ENCODE data around the gene STXBP4. TPM values are rescaled to one million over a fixed set of nuclear protein-coding genes. Genes with fewer than 3 reads are reported as not detected.

Gene STXBP4
- total RNA-seq, 1 donor from 2014 or later: 12.6 TPM

DNA sequence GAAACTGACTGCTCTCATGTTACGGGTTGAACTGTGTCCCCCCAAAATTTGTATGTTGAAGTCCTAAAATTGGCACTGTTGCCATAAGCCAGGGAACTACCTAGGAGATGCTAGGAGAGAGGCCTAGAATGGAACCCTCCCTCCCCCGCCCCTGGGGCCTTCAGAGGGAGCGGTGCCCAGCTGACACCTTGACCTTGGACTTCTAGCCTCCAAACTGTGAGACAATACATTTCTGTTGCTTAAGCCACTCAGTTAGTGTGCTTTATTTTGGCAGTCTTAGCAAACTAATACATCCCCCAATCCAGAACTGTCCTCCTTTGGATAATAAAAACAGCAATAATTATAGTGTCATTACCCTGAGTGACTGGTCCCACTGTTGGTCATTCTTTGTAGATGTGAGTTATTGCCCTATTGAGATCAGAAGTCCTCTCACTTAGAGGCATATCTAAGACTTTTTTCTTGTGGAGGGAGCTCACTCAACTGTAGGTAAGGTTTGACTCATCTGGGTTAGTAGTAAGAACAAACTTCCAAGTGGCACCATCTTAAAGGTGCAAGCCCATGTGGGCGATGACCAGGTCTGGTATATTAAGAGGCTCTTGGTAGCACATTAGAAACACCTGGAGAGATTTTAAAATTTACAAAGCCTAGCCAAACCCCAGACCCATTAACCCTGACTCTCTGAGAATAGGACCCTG lies 203.2 kb downstream of the STXBP4 start:
- Histone ChIP-seq H2AFZ (ENCODE audit: low read depth, low read length) (no peak overlapping the region), H3K27ac (ENCODE audit: low read depth, low read length) (no peak overlapping the region), H3K79me2 (ENCODE audit: insufficient read depth, low read length) (no peaks in the 10 kb centered on the region), H3K27me3 (ENCODE audit: insufficient read depth, low read length) (no peaks in the 10 kb centered on the region), H3K4me3 (ENCODE audit: insufficient read depth, low read depth, low read length) (no peak overlapping the region), H3K4me1 (ENCODE audit: insufficient read depth, low read length) (no peaks in the 10 kb centered on the region), H3K4me2 (ENCODE audit: low read length) (no peak overlapping the region), H3K9me3 (ENCODE audit: insufficient read depth, low read depth, low read length) (no peaks in the 10 kb centered on the region), H4K20me1 (ENCODE audit: insufficient read depth, low read length) (no peaks in the 10 kb centered on the region), H3K36me3 (ENCODE audit: insufficient read depth, low read length) (no peaks in the 10 kb centered on the region), H3K9ac (ENCODE audit: low read length) (no peak overlapping the region)
- no peaks in the 10 kb centered on the region for H3K27me3 Mint-ChIP-seq (ENCODE audit: low read depth, unreplicated experiment)
- H3K36me3 Mint-ChIP-seq (ENCODE audit: low read depth, unreplicated experiment): no peaks in the 10 kb centered on the region
- no peak overlapping the region for H3K27ac Mint-ChIP-seq (ENCODE audit: unreplicated experiment)
- H3K4me1 Mint-ChIP-seq (ENCODE audit: low read depth, unreplicated experiment): no peaks in the 10 kb centered on the region
- DNase-seq (ENCODE audit: low read depth): no peak
- FAIRE-seq: no peak
- H3K9me3 Mint-ChIP-seq (ENCODE audit: unreplicated experiment): no peaks in the 10 kb centered on the region
- TF ChIP-seq, protein P1, sequence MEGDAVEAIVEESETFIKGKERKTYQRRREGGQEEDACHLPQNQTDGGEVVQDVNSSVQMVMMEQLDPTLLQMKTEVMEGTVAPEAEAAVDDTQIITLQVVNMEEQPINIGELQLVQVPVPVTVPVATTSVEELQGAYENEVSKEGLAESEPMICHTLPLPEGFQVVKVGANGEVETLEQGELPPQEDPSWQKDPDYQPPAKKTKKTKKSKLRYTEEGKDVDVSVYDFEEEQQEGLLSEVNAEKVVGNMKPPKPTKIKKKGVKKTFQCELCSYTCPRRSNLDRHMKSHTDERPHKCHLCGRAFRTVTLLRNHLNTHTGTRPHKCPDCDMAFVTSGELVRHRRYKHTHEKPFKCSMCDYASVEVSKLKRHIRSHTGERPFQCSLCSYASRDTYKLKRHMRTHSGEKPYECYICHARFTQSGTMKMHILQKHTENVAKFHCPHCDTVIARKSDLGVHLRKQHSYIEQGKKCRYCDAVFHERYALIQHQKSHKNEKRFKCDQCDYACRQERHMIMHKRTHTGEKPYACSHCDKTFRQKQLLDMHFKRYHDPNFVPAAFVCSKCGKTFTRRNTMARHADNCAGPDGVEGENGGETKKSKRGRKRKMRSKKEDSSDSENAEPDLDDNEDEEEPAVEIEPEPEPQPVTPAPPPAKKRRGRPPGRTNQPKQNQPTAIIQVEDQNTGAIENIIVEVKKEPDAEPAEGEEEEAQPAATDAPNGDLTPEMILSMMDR (IDR thresholded peaks at IDR 0.05; ENCODE audit: insufficient read depth, low read depth, low read length): no peak
- TF ChIP-seq EZH2 (IDR thresholded peaks at IDR 0.05; ENCODE audit: insufficient read depth, low read length): no peak
- H3K4me3 Mint-ChIP-seq (ENCODE audit: unreplicated experiment): no peak overlapping the region

DNA sequence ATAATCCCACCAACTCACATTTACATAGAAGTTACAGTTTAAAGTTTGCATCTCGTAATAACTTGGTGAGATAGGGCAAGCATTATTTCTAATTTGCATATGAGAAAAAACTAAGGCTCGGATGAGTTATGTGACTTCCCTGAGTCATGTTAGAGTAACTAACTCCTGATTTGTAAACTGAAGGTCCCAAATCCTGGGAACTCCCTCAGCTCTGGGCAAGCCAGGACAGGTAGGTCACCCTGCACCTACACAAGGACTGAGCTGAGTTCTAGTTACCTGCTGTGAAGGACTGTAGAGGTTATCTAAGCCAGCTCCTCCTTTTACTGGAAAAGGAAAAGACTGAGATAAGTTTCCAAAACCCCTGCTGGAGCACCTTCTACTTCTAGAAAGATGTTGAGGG lies 204.0 kb downstream of the STXBP4 start:
- no peaks in the 10 kb centered on the region for H3K4me1 Mint-ChIP-seq (ENCODE audit: low read depth, unreplicated experiment)
- Histone ChIP-seq H2AFZ (ENCODE audit: low read depth, low read length) (no peak overlapping the region), H3K4me3 (ENCODE audit: insufficient read depth, low read depth, low read length) (no peak overlapping the region), H4K20me1 (ENCODE audit: insufficient read depth, low read length) (no peaks in the 10 kb centered on the region), H3K9ac (ENCODE audit: low read length) (no peak overlapping the region), H3K27me3 (ENCODE audit: insufficient read depth, low read length) (no peaks in the 10 kb centered on the region), H3K9me3 (ENCODE audit: insufficient read depth, low read depth, low read length) (no peaks in the 10 kb centered on the region), H3K27ac (ENCODE audit: low read depth, low read length) (no peak overlapping the region), H3K36me3 (ENCODE audit: insufficient read depth, low read length) (no peaks in the 10 kb centered on the region), H3K4me2 (ENCODE audit: low read length) (no peak overlapping the region), H3K4me1 (ENCODE audit: insufficient read depth, low read length) (no peaks in the 10 kb centered on the region), H3K79me2 (ENCODE audit: insufficient read depth, low read length) (no peaks in the 10 kb centered on the region)
- H3K9me3 Mint-ChIP-seq (ENCODE audit: unreplicated experiment): no peaks in the 10 kb centered on the region
- no peaks in the 10 kb centered on the region for H3K36me3 Mint-ChIP-seq (ENCODE audit: low read depth, unreplicated experiment)
- H3K4me3 Mint-ChIP-seq (ENCODE audit: unreplicated experiment): no peak overlapping the region
- TF ChIP-seq, protein P1 (IDR thresholded peaks at IDR 0.05; ENCODE audit: insufficient read depth, low read depth, low read length): no peak
- TF ChIP-seq EZH2 (IDR thresholded peaks at IDR 0.05; ENCODE audit: insufficient read depth, low read length): no peak
- FAIRE-seq: no peak
- H3K27me3 Mint-ChIP-seq (ENCODE audit: low read depth, unreplicated experiment): no peaks in the 10 kb centered on the region
- no peak overlapping the region for H3K27ac Mint-ChIP-seq (ENCODE audit: unreplicated experiment)
- no peak for DNase-seq (ENCODE audit: low read depth)

GRCh38 chr17:55174133-55174532 lies 205.6 kb downstream of the STXBP4 start:
- Mint-ChIP-seq H3K9me3 (ENCODE audit: unreplicated experiment) (no peaks in the 10 kb centered on the region), H3K4me3 (ENCODE audit: unreplicated experiment) (no peak overlapping the region), H3K27ac (ENCODE audit: unreplicated experiment) (no peak overlapping the region), H3K4me1 (ENCODE audit: low read depth, unreplicated experiment) (no peaks in the 10 kb centered on the region), H3K27me3 (ENCODE audit: low read depth, unreplicated experiment) (no peaks in the 10 kb centered on the region), H3K36me3 (ENCODE audit: low read depth, unreplicated experiment) (no peaks in the 10 kb centered on the region)
- no peak overlapping the region for H3K9ac ChIP-seq (ENCODE audit: low read length)
- TF ChIP-seq, protein P1 (IDR thresholded peaks at IDR 0.05; ENCODE audit: insufficient read depth, low read depth, low read length): no peak
- TF ChIP-seq EZH2 (IDR thresholded peaks at IDR 0.05; ENCODE audit: insufficient read depth, low read length): no peak
- FAIRE-seq (no peak), DNase-seq (ENCODE audit: low read depth) (no peak)
- H3K79me2 ChIP-seq (ENCODE audit: insufficient read depth, low read length): no peaks in the 10 kb centered on the region
- H3K4me1 ChIP-seq (ENCODE audit: insufficient read depth, low read length): no peaks in the 10 kb centered on the region
- no peaks in the 10 kb centered on the region for H3K27me3 ChIP-seq (ENCODE audit: insufficient read depth, low read length)
- no peak overlapping the region for H2AFZ ChIP-seq (ENCODE audit: low read depth, low read length)
- H3K36me3 ChIP-seq (ENCODE audit: insufficient read depth, low read length): no peaks in the 10 kb centered on the region
- no peak overlapping the region for H3K27ac ChIP-seq (ENCODE audit: low read depth, low read length)
- no peaks in the 10 kb centered on the region for H4K20me1 ChIP-seq (ENCODE audit: insufficient read depth, low read length)
- no peak overlapping the region for H3K4me2 ChIP-seq (ENCODE audit: low read length)
- no peak overlapping the region for H3K4me3 ChIP-seq (ENCODE audit: insufficient read depth, low read depth, low read length)
- H3K9me3 ChIP-seq (ENCODE audit: insufficient read depth, low read depth, low read length): no peaks in the 10 kb centered on the region
